ENCODE results near the gene FAM167B. TPM values are rescaled to one million over a fixed set of nuclear protein-coding genes. Genes with fewer than 3 reads are reported as not detected.
A peak's percentile ranks its signal among the peaks of the same experiment; 100 is the strongest.

FAM167B gene
- total and polyA plus RNA-seq, 5 donors from 2014 or later: 0.44 TPM; not detected in 4

DNA sequence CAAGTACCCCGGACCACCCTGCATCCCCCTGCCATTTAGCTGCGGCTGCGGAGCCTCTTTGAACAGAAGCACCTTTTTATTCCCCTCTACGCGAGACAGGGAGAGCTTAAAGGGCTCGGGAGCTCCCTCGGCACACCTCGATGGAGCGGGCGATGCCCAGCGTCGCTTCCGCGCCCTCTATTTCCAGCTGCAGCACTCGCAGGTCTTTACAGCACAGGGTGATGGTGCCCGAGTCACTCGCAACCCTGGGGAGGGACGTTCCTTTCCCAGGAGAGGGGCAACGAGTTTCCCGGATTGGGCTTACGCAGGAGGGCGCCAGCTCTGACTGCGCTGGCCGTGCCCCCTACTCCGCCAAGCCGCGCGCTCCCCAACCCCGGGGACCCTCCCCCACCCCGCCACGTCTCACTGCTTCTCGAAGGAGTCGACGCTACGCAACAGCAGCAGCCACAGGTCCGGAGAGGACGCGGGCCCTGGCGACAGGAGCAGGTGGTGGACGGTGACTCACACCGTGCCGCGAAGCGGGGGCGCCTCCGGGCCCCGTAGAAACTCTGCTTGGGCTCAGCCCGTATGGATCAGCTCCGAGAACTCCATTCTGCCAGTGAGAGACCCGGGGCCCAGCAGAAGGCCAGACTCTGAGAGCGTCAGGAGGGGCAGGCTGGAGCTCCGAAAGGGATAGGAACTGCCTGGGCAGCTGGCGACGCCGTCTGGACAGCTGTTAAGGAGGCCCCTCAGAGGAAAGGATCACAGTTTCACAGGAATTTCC is 5.8 kb upstream of the FAM167B start:
- Histone ChIP-seq H3K4me3 (ENCODE audit: low read depth, low read length) (peak overlapping the region; percentile 70), H3K27me3 (ENCODE audit: control insufficient read depth, insufficient read depth, low read length) (no peaks in the 10 kb centered on the region)

DNA sequence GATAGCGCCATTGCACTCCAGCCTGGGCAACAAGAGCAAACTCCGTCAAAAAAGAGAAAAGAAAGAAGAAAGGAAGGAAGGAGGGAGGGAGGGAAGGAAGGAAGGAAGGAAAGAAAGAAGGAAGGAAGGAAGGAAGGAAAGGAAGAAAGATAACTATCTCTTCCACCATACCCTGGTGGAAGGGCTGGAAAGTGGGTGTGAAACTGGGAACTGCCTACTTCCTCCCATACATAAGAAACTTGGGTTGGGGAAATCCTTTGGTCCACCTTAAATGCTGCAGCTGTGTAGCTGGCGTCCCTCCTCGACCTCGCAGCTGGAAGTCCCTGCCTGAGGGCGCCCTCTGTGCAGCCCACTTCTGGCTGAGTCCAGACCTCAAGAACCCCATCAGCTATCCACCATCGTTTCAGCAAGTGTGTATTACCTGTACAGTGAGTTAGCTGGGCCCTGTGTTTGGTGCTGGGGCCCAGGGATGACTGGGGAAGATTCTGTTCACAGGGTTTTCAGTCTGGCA is 4.6 kb upstream of the FAM167B start:
- peaks cover 0 to 40% (median 11%) of the 10 kb centered on the region in 4 donors for H3K4me1 Mint-ChIP-seq
- no peak for ATAC-seq (ENCODE audit: low read depth in 2 of 2)
- no peaks in the 10 kb centered on the region for H3K36me3 ChIP-seq (ENCODE audit: control insufficient read depth, insufficient read depth, low read length)
- H3K4me1 ChIP-seq (ENCODE audit: control insufficient read depth, insufficient read depth, low read length, poor library complexity, severe bottlenecking): peaks cover 29% of the 10 kb centered on the region
- H3K27ac Mint-ChIP-seq: peak overlapping the region in 2 of 3 donors; percentile 64 to 69
- no peaks in the 10 kb centered on the region for H3K36me3 Mint-ChIP-seq
- no peaks in the 10 kb centered on the region for H3K9me3 ChIP-seq (ENCODE audit: control insufficient read depth in 2 of 2, low read length in 2 of 2)
- H3K4me3 ChIP-seq (ENCODE audit: low read depth, low read length): no peak overlapping the region
- H3K4me3 Mint-ChIP-seq: peak overlapping the region in 2 of 4 donors; percentile 92 to 93
- H3K27me3 Mint-ChIP-seq: no peaks in the 10 kb centered on the region
- no peak for DNase-seq
- H3K27ac ChIP-seq (ENCODE audit: insufficient read depth, low read length, poor library complexity, severe bottlenecking): no peak overlapping the region
- no peaks in the 10 kb centered on the region for H3K27me3 ChIP-seq (ENCODE audit: control insufficient read depth, insufficient read depth, low read length)
- no peaks in the 10 kb centered on the region for H3K9me3 Mint-ChIP-seq

More for the DNA sequence above, 5.8 kb upstream of the FAM167B start:
- H3K36me3 ChIP-seq (ENCODE audit: control insufficient read depth, insufficient read depth, low read length): no peaks in the 10 kb centered on the region
- peak overlapping the region; percentile 69 to 89 (median 77) for H3K27ac Mint-ChIP-seq
- peaks cover 0 to 29% (median 11%) of the 10 kb centered on the region in 4 donors for H3K4me1 Mint-ChIP-seq
- H3K36me3 Mint-ChIP-seq: no peaks in the 10 kb centered on the region
- peak; percentile 72 to 81 for ATAC-seq (ENCODE audit: low read depth in 2 of 2)
- DNase-seq: peak; percentile 27 to 54 (median 41)
- peak overlapping the region; percentile 92 to 96 (median 92) for H3K4me3 Mint-ChIP-seq
- peaks cover 22% of the 10 kb centered on the region for H3K4me1 ChIP-seq (ENCODE audit: control insufficient read depth, insufficient read depth, low read length, poor library complexity, severe bottlenecking)
- no peaks in the 10 kb centered on the region for H3K27me3 Mint-ChIP-seq
- no peaks in the 10 kb centered on the region for H3K9me3 Mint-ChIP-seq
- H3K27ac ChIP-seq (ENCODE audit: insufficient read depth, low read length, poor library complexity, severe bottlenecking): peak overlapping the region; percentile 51
- H3K9me3 ChIP-seq (ENCODE audit: control insufficient read depth in 2 of 2, low read length in 2 of 2): no peaks in the 10 kb centered on the region

- peak overlapping the region in 2 of 4 donors; percentile 88 to 90 for H3K4me3 Mint-ChIP-seq
- H3K27ac Mint-ChIP-seq: peak overlapping the region; percentile 94 to 97 (median 96)
- H3K4me3 ChIP-seq (ENCODE audit: low read depth, low read length): no peak overlapping the region
- peak overlapping the region; percentile 94 for H3K27ac ChIP-seq (ENCODE audit: insufficient read depth, low read length, poor library complexity, severe bottlenecking)
- H3K4me1 Mint-ChIP-seq: peaks cover 9 to 57% (median 22%) of the 10 kb centered on the region in 4 donors
- peaks cover 48% of the 10 kb centered on the region for H3K4me1 ChIP-seq (ENCODE audit: control insufficient read depth, insufficient read depth, low read length, poor library complexity, severe bottlenecking)
- no peak for DNase-seq
- H3K36me3 Mint-ChIP-seq: peaks cover 12% of the 10 kb centered on the region
- H3K9me3 Mint-ChIP-seq: peaks cover 0 to 4% (median 0%) of the 10 kb centered on the region in 7 donors
- no peaks in the 10 kb centered on the region for H3K27me3 Mint-ChIP-seq
- no peaks in the 10 kb centered on the region for H3K27me3 ChIP-seq (ENCODE audit: control insufficient read depth, insufficient read depth, low read length)
- ATAC-seq (ENCODE audit: low read depth in 2 of 2): no peak
- no peaks in the 10 kb centered on the region for H3K36me3 ChIP-seq (ENCODE audit: control insufficient read depth, insufficient read depth, low read length)
- H3K9me3 ChIP-seq (ENCODE audit: control insufficient read depth in 2 of 2, low read length in 2 of 2): no peaks in the 10 kb centered on the region
Observed at GRCh38 chr1:32247452-32247851, 430 bp downstream of the FAM167B start.

- peaks cover 0 to 5% (median 0%) of the 10 kb centered on the region in 7 donors for H3K9me3 Mint-ChIP-seq
- H3K36me3 Mint-ChIP-seq: peaks cover 18% of the 10 kb centered on the region
- H3K27ac Mint-ChIP-seq: peak overlapping the region; percentile 92 to 99 (median 99)
- no peaks in the 10 kb centered on the region for H3K27me3 ChIP-seq (ENCODE audit: control insufficient read depth, insufficient read depth, low read length)
- peaks cover 9 to 55% (median 20%) of the 10 kb centered on the region in 4 donors for H3K4me1 Mint-ChIP-seq
- no peaks in the 10 kb centered on the region for H3K36me3 ChIP-seq (ENCODE audit: control insufficient read depth, insufficient read depth, low read length)
- peak overlapping the region; percentile 94 for H3K27ac ChIP-seq (ENCODE audit: insufficient read depth, low read length, poor library complexity, severe bottlenecking)
- H3K27me3 Mint-ChIP-seq: no peaks in the 10 kb centered on the region
- H3K9me3 ChIP-seq (ENCODE audit: control insufficient read depth in 2 of 2, low read length in 2 of 2): no peaks in the 10 kb centered on the region
- peaks cover 52% of the 10 kb centered on the region for H3K4me1 ChIP-seq (ENCODE audit: control insufficient read depth, insufficient read depth, low read length, poor library complexity, severe bottlenecking)
- peak; percentile 68 to 79 (median 68) for DNase-seq
- H3K4me3 ChIP-seq (ENCODE audit: low read depth, low read length): peak overlapping the region; percentile 44
- ATAC-seq (ENCODE audit: low read depth in 2 of 2): peak; percentile 7 to 9
- peak overlapping the region; percentile 76 to 100 (median 90) for H3K4me3 Mint-ChIP-seq
Observed at GRCh38 chr1:32247983-32248889, 1.2 kb downstream of the FAM167B start.

DNA sequence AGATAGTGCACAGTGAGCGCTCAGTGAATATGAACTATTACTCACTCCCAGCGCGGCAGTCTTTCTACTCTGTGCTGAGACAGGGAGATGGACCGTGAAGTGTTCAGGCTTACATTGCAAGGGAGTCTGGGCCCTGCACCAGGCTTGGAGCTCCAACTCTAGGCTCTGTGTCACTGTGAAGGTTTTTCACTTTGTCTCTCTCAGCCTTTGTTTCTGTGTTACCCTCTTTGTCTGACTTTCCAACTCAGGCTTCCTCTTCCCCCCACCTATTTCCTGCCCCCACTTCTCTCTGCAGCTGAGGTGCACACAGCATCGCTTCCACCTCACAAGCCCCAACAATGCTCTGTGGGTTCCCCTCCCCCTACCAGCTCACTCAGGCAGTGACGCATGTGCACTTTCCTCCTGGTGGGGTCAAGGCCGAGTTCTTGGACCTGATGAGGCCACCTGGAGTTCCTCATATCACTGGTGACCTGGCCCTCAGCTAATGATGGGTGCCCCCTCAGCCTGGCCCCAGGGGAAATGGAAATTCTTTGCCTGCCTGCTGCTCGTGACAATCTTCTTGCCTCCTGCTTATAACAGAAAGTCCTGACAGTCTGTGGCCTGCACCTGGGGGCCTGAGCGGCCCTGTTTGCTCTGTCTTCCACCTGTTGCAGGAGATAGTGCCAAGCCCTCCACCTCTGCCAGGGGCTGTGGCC is 3.0 kb downstream of the FAM167B start:
- Histone ChIP-seq H3K9me3 (ENCODE audit: control insufficient read depth in 2 of 2, low read length in 2 of 2) (no peaks in the 10 kb centered on the region), H3K27me3 (ENCODE audit: control insufficient read depth, insufficient read depth, low read length) (no peaks in the 10 kb centered on the region), H3K4me3 (ENCODE audit: low read depth, low read length) (peak overlapping the region; percentile 99), H3K36me3 (ENCODE audit: control insufficient read depth, insufficient read depth, low read length) (no peaks in the 10 kb centered on the region), H3K27ac (ENCODE audit: insufficient read depth, low read length, poor library complexity, severe bottlenecking) (peak overlapping the region; percentile 94), H3K4me1 (ENCODE audit: control insufficient read depth, insufficient read depth, low read length, poor library complexity, severe bottlenecking) (peaks cover 69% of the 10 kb centered on the region)
- H3K36me3 Mint-ChIP-seq: peaks cover 24% of the 10 kb centered on the region
- no peaks in the 10 kb centered on the region for H3K27me3 Mint-ChIP-seq
- DNase-seq (peak; percentile 75 to 95 (median 89)), ATAC-seq (ENCODE audit: low read depth in 2 of 2) (peak; percentile 81 to 84)
- peak overlapping the region; percentile 97 to 100 (median 99) for H3K4me3 Mint-ChIP-seq
- peaks cover 9 to 56% (median 30%) of the 10 kb centered on the region in 4 donors for H3K4me1 Mint-ChIP-seq
- peaks cover 0 to 5% (median 0%) of the 10 kb centered on the region in 7 donors for H3K9me3 Mint-ChIP-seq
- H3K27ac Mint-ChIP-seq: peak overlapping the region; percentile 99 to 100 (median 99)

DNA sequence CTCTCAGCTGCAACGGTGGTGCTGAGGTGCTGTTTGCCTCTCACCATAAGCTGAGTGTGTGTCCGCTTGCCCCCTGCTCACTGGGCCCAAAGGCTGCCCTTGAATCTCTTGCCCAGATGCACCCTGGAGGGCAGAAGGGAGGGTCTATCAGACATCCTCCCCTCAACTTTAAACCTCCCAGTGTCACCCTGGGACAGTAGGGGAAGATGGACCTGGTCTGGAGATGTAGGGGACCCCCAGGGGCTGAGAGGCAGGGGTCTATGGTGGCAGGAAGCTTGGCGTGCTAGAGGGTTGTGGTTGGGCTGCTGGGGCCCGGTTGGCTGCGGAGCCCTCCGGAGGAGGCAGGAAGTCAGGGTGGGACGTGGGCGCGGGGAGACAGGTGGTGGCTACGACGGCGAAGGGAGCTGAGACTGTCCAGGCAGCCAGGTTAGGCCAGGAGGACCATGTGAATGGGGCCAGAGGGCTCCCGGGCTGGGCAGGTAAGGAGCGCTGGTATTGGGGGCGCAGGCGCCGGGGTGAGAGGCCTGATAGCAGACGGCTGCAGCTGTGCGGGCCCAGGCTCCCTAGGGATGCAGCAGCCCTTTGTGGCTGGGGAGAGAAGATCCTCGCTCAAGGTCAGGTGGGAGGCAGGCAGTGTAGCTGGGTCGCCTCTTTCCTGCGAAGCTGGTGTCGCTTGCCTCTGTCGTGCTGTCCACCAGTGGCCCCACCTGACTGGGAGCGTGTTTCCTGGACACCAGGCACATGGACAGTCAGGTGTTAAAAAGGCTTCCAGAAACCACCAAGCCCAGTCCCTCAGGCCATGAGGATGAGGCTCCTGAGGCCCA is 4.1 kb downstream of the FAM167B start, which contains the start of gene LCK:
Gene LCK, plus strand, starts transcription at position 373 of the 824 bp plus-strand sequence. CDS start 23,065 bp downstream, outside the sequence.
- DNase-seq: peak; percentile 40 to 87 (median 67)
- H3K27ac Mint-ChIP-seq: peak within 1 kb of the TSS; percentile 99 to 100 (median 99)
- no peaks in the 10 kb centered on the region for H3K9me3 ChIP-seq (ENCODE audit: control insufficient read depth in 2 of 2, low read length in 2 of 2)
- peaks cover 24% of the 10 kb centered on the region for H3K36me3 Mint-ChIP-seq
- no peaks in the 10 kb centered on the region for H3K36me3 ChIP-seq (ENCODE audit: control insufficient read depth, insufficient read depth, low read length)
- H3K27me3 ChIP-seq (ENCODE audit: control insufficient read depth, insufficient read depth, low read length): no peaks in the 10 kb centered on the region
- H3K27ac ChIP-seq (ENCODE audit: insufficient read depth, low read length, poor library complexity, severe bottlenecking): peak within 1 kb of the TSS; percentile 94
- peaks cover 80% of the 10 kb centered on the region for H3K4me1 ChIP-seq (ENCODE audit: control insufficient read depth, insufficient read depth, low read length, poor library complexity, severe bottlenecking)
- H3K4me3 Mint-ChIP-seq: peak within 1 kb of the TSS; percentile 97 to 100 (median 99)
- ATAC-seq (ENCODE audit: low read depth in 2 of 2): peak; percentile 21 to 35
- H3K4me3 ChIP-seq (ENCODE audit: low read depth, low read length): peak within 1 kb of the TSS; percentile 99
- peaks cover 13 to 56% (median 32%) of the 10 kb centered on the region in 4 donors for H3K4me1 Mint-ChIP-seq
- no peaks in the 10 kb centered on the region for H3K27me3 Mint-ChIP-seq
- peaks cover 0 to 5% (median 0%) of the 10 kb centered on the region in 7 donors for H3K9me3 Mint-ChIP-seq
